DND-41 (cell line): ENCODE results near the gene PDIK1L.
"Not testable (repeated sequence)": the region's sequence is repeated elsewhere in the genome, so short reads cannot be mapped to it uniquely, and the experiment has no call there.

Experiments
- ATAC-seq: fragments of 200-7000 bp; cut with Tn5 transposase; 3 replicates; pipeline ENCODE4 v1.9.1; 2021; ENCODE audit warnings: low read depth; ENCODE audit not compliant: insufficient read depth
- DNase-seq: peaks from one replicate; pipeline ENCODE4 v3.0.0-alpha.2; 2020
- H2AFZ ChIP-seq: 2 replicates; pipeline ENCODE4 v1.6.0; 2012; ENCODE audit warnings: low read depth, low read length
- H3K27ac ChIP-seq: 2 replicates; pipeline ENCODE4 v1.5.1; 2012; ENCODE audit warnings: low read length, inconsistent platforms
- H3K27me3 ChIP-seq: fragments of 200-600 bp; sonication (generic); 2 replicates; pipeline ENCODE4 v1.6.0; 2012; ENCODE audit warnings: low read length, mild to moderate bottlenecking, inconsistent platforms; ENCODE audit not compliant: insufficient read depth, poor library complexity
- H3K36me3 ChIP-seq: 2 replicates; pipeline ENCODE4 v1.5.1; 2012; ENCODE audit warnings: low read length, inconsistent platforms; ENCODE audit not compliant: insufficient read depth
- H3K4me1 ChIP-seq: 2 replicates; pipeline ENCODE4 v1.5.1; 2012; ENCODE audit warnings: mild to moderate bottlenecking, low read length; ENCODE audit not compliant: insufficient read depth
- H3K4me2 ChIP-seq: 2 replicates; pipeline ENCODE4 v1.6.0; 2012; ENCODE audit warnings: mild to moderate bottlenecking, moderate library complexity, low read length, inconsistent platforms; ENCODE audit not compliant: insufficient read depth
- H3K4me3 ChIP-seq, 2 experiments: fragments of 200-600 bp in 1 of 2; shearing (Covaris generic) in 1 of 2; 2 replicates each; pipeline ENCODE4 v1.5.1; 2012 to 2016; ENCODE audit warnings: inconsistent platforms in 2 of 2, low read length in 2 of 2, mild to moderate bottlenecking in 2 of 2, low read depth in 1 of 2, moderate library complexity in 1 of 2
- H3K79me2 ChIP-seq: 2 replicates; pipeline ENCODE4 v1.6.0; 2012; ENCODE audit warnings: low read length, inconsistent platforms; ENCODE audit not compliant: insufficient read depth
- H3K9ac ChIP-seq: 2 replicates; pipeline ENCODE4 v1.6.0; 2012; ENCODE audit warnings: low read depth, mild to moderate bottlenecking, inconsistent platforms, low read length, moderate library complexity
- H3K9me3 ChIP-seq: 2 replicates; pipeline ENCODE4 v1.5.1; 2012; ENCODE audit warnings: low read length, moderate library complexity, mild to moderate bottlenecking, inconsistent platforms; ENCODE audit not compliant: insufficient read depth, severe bottlenecking
- H4K20me1 ChIP-seq: 2 replicates; pipeline ENCODE4 v1.6.0; 2012; ENCODE audit warnings: low read length; ENCODE audit not compliant: insufficient read depth
- EZH2 ChIP-seq: IDR thresholded peaks from 3 replicates; pipeline ENCODE4 v1.6.1; 2012; ENCODE audit warnings: borderline replicate concordance, low read depth, mild to moderate bottlenecking, moderate library complexity, low read length, inconsistent platforms; ENCODE audit not compliant: severe bottlenecking
- TF ChIP-seq, protein P1 (sequence below): IDR thresholded peaks from 2 replicates; pipeline ENCODE4 v1.5.1; 2012; ENCODE audit warnings: borderline replicate concordance, low read length, moderate library complexity, mild to moderate bottlenecking; ENCODE audit not compliant: poor library complexity, severe bottlenecking; ENCODE audit errors: extremely low read depth

The PDIK1L gene

GRCh38 chr1:26102119-26102518, 9.5 kb upstream of the PDIK1L start:
- H3K9ac ChIP-seq = no peak overlapping the region
- peaks cover 4% of the 10 kb centered on the region; the same call in 1 of the 2 replicates for H3K4me1 ChIP-seq
- ATAC-seq (no peak), DNase-seq (no peak)
- no peaks in the 10 kb centered on the region for H3K79me2 ChIP-seq
- H3K4me2 ChIP-seq = no peak overlapping the region
- no peak for TF ChIP-seq EZH2
- TF ChIP-seq, protein P1, sequence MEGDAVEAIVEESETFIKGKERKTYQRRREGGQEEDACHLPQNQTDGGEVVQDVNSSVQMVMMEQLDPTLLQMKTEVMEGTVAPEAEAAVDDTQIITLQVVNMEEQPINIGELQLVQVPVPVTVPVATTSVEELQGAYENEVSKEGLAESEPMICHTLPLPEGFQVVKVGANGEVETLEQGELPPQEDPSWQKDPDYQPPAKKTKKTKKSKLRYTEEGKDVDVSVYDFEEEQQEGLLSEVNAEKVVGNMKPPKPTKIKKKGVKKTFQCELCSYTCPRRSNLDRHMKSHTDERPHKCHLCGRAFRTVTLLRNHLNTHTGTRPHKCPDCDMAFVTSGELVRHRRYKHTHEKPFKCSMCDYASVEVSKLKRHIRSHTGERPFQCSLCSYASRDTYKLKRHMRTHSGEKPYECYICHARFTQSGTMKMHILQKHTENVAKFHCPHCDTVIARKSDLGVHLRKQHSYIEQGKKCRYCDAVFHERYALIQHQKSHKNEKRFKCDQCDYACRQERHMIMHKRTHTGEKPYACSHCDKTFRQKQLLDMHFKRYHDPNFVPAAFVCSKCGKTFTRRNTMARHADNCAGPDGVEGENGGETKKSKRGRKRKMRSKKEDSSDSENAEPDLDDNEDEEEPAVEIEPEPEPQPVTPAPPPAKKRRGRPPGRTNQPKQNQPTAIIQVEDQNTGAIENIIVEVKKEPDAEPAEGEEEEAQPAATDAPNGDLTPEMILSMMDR = no peak
- no peaks in the 10 kb centered on the region for H3K9me3 ChIP-seq
- no peak overlapping the region for H2AFZ ChIP-seq
- peaks cover 7% of the 10 kb centered on the region for H3K27me3 ChIP-seq
- no peaks in the 10 kb centered on the region for H3K36me3 ChIP-seq
- H3K4me3 ChIP-seq = no peak overlapping the region
- H4K20me1 ChIP-seq = no peaks in the 10 kb centered on the region
- H3K27ac ChIP-seq = no peak overlapping the region

- ATAC-seq = no peak
- H4K20me1 ChIP-seq = no peaks in the 10 kb centered on the region
These were observed 9.1 kb upstream of the PDIK1L start for GRCh38 chr1:26102526-26102925.

GRCh38 chr1:26105226-26105548, 6.4 kb upstream of the PDIK1L start:
- H3K79me2 ChIP-seq, H3K4me2 ChIP-seq, H3K4me1 ChIP-seq, H3K4me3 ChIP-seq, H3K9me3 ChIP-seq, H3K27ac ChIP-seq, ATAC-seq, H4K20me1 ChIP-seq, H3K9ac ChIP-seq, DNase-seq, H3K27me3 ChIP-seq, H3K36me3 ChIP-seq: not testable (repeated sequence)
- H2AFZ ChIP-seq = 0 out of 2 replicates have a peak overlapping the region, but pooled peaks have one; percentile 1

More at GRCh38 chr1:26102526-26102925, 9.1 kb upstream of the PDIK1L start:
- no peak overlapping the region for H3K4me3 ChIP-seq
- no peaks in the 10 kb centered on the region for H3K79me2 ChIP-seq
- no peak overlapping the region for H3K27ac ChIP-seq
- no peak overlapping the region for H3K9ac ChIP-seq
- peaks cover 7% of the 10 kb centered on the region for H3K27me3 ChIP-seq
- TF ChIP-seq EZH2 = no peak
- TF ChIP-seq, protein P1 = no peak
- H3K4me2 ChIP-seq = no peak overlapping the region
- no peak for DNase-seq
- no peaks in the 10 kb centered on the region for H3K36me3 ChIP-seq
- no peaks in the 10 kb centered on the region for H3K9me3 ChIP-seq
- peaks cover 4% of the 10 kb centered on the region; the same call in 1 of the 2 replicates for H3K4me1 ChIP-seq
- H2AFZ ChIP-seq = no peak overlapping the region

DNA sequence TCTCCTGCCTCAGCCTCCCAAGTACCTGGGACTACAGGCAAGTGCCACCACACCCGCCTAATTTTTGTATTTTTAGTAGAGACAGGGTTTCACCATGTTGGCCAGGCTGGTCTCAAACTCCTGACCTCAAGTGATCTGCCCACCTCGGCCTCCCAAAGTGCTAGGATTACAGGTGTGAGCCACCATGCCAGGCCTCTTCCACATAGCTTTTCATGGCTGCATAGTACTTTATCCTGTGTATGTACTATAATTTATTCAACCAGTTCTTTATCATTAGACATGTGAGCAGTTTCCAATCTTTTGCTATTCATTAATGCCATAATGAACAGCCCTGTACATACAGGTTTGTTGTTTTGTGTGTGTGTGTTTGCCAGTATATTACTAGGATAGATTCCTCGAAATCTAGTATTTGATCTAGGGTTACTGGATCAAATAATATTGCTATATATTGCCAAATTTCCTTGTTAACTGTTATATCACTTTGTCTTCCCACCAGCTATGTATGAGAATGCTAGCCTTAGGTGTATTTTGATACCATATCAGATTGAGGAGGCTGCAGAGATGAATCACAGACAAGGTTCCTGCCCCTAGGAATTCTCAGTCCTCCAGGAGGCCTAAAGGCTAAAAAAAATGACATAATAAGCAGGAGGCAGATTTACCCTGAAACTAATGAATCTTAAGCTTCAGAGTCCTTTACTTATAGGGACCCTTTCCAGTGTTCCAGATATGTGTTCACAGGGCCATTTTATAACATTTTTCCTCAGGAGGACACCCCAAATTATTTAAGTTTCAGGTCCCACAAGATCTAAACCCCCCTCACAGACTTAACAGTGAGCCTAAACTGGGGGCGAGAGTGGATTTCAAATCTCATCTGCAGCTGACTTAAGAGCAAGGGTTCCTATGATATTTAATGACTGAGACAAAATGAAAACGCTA, 2.1 kb upstream of the PDIK1L start:
- no peaks in the 10 kb centered on the region for H3K27me3 ChIP-seq
- no peak overlapping the region for H2AFZ ChIP-seq
- H4K20me1 ChIP-seq = no peaks in the 10 kb centered on the region
- no peak for ATAC-seq
- H3K4me1 ChIP-seq = peaks cover 33% of the 10 kb centered on the region
- DNase-seq = no peak
- H3K9ac ChIP-seq = peak overlapping the region; percentile 88; the same call in 1 of the 2 replicates
- H3K4me3 ChIP-seq = no peak overlapping the region
- peak overlapping the region; percentile 81; the same call in 1 of the 2 replicates for H3K4me2 ChIP-seq
- peaks cover 35% of the 10 kb centered on the region for H3K79me2 ChIP-seq
- H3K36me3 ChIP-seq = peaks cover 10% of the 10 kb centered on the region
- no peaks in the 10 kb centered on the region for H3K9me3 ChIP-seq
- TF ChIP-seq, protein P1 = no peak
- TF ChIP-seq EZH2 = no peak
- H3K27ac ChIP-seq = no peak overlapping the region
